K562 (cell line): Measurements from ENCODE around the gene MOCS3. TPM values are rescaled to one million over a fixed set of nuclear protein-coding genes. Genes with fewer than 3 reads are reported as not detected.
A peak's percentile ranks its signal among the peaks of the same experiment; 100 is the strongest.

Experiments used
- ASH1L ChIP-seq: fragments of 450-650 bp; IDR thresholded peaks from 2 replicates; pipeline ENCODE4 v1.6.1; 2018; ENCODE audit warnings: borderline replicate concordance, mild to moderate bottlenecking, low read depth; ENCODE audit not compliant: partially characterized antibody
- CBFB ChIP-seq: sonication (generic); formaldehyde crosslinking; IDR thresholded peaks from 2 replicates; pipeline ENCODE4 v1.4.0; 2020; ENCODE audit warnings: mild to moderate bottlenecking, missing genetic modification reagents
- HIVEP1 ChIP-seq: fragments of 250-450 bp; sonication (Bioruptor Pico); IDR thresholded peaks from 2 replicates; pipeline ENCODE4 v1.4.0; 2020; ENCODE audit warnings: mild to moderate bottlenecking
- ILF3 ChIP-seq: fragments of 450-650 bp; IDR thresholded peaks from 2 replicates; pipeline ENCODE4 v1.6.1; 2018; ENCODE audit warnings: antibody characterized with exemption, mild to moderate bottlenecking, moderate library complexity, borderline replicate concordance
- PCBP1 ChIP-seq: fragments of 200-400 bp; formaldehyde crosslinking; IDR thresholded peaks from 2 replicates; pipeline ENCODE4 v1.6.1; 2018; ENCODE audit warnings: mild to moderate bottlenecking, low read depth, low read length; ENCODE audit not compliant: poor library complexity, severe bottlenecking
- PTBP1 ChIP-seq: fragments of 200-400 bp; formaldehyde crosslinking; IDR thresholded peaks from 2 replicates; pipeline ENCODE4 v1.6.1; 2017; ENCODE audit warnings: low read depth, low read length
- RAD51 ChIP-seq: fragments of 450-650 bp; IDR thresholded peaks from 2 replicates; pipeline ENCODE4 v1.7.1; 2016; ENCODE audit warnings: low read depth, mild to moderate bottlenecking, borderline replicate concordance
- THRAP3 ChIP-seq: fragments of 450-650 bp; IDR thresholded peaks from 2 replicates; pipeline ENCODE4 v1.6.1; 2016; ENCODE audit warnings: mild to moderate bottlenecking, inconsistent platforms, borderline replicate concordance
- ZNF212 ChIP-seq: fragments of 450-650 bp; formaldehyde crosslinking; IDR thresholded peaks from 2 replicates; pipeline ENCODE4 v1.4.0; 2020; ENCODE audit warnings: mild to moderate bottlenecking
- polyA plus RNA-seq, 8 experiments: library from polyadenylated mRNA; depleted of rRNA in 4 of 8; stranded (reverse) in 5 of 8; unstranded in 3 of 8; fragments of >200 nt; fragmentation: Nextera tagmentation in 2 of 8; fragmentation: Illumina TruSeq in 1 of 8; extraction: Ambion mirVana in 2 of 8; extraction: Trizol in 1 of 8; gene quantifications; 2 replicates each; pipeline versions ENCODE4 v1.2.1 to v1.2.3, GENCODE V29; 2011 to 2014; ENCODE audit warnings: inconsistent platforms in 1 of 8, missing spikeins in 1 of 8
- total RNA-seq, 7 experiments: library from RNA; depleted of rRNA in 6 of 7; stranded (reverse); fragments of >200 nt in 6 of 7; fragmentation: Illumina TruSeq in 2 of 7; extraction: Trizol in 2 of 7; gene quantifications; 2 replicates each; pipeline versions ENCODE4 v1.2.1 to v1.2.3, GENCODE V29; 2011 to 2021; ENCODE audit warnings: low replicate concordance in 1 of 7
- TF ChIP-seq, protein P1 (sequence below), 2 experiments: fragments of 450-650 bp in 1 of 2; sonication (generic) in 1 of 2; formaldehyde crosslinking in 1 of 2; IDR thresholded peaks; 2 replicates each; pipeline versions ENCODE4 v1.7.1 to v1.9.0; 2016 to 2022; ENCODE audit warnings: inconsistent platforms in 1 of 2, mild to moderate bottlenecking in 1 of 2, missing genetic modification reagents in 1 of 2
- TF ChIP-seq, protein P2 (sequence below): sonication (generic); formaldehyde crosslinking; IDR thresholded peaks from 2 replicates; pipeline ENCODE4 v1.8.0; 2022; ENCODE audit warnings: mild to moderate bottlenecking, missing genetic modification reagents
- TF ChIP-seq, protein P3 (sequence below): conservative IDR thresholded peaks from 2 replicates; pipeline ENCODE4 v1.6.1; 2011; ENCODE audit warnings: low read depth, mild to moderate bottlenecking, low read length; ENCODE audit not compliant: control insufficient read depth
- TF ChIP-seq, protein P4 (sequence below): fragments of 250-450 bp; sonication (Bioruptor Pico); IDR thresholded peaks from 2 replicates; pipeline ENCODE4 v1.4.0; 2020; ENCODE audit warnings: borderline replicate concordance

The MOCS3 gene
- total and polyA plus RNA-seq, 9 of the 15 experiments (the other 6 are each of a cell fraction or from before 2014, with no cell fraction given) = 0.70 to 6.2 (median 2.9) TPM

DNA sequence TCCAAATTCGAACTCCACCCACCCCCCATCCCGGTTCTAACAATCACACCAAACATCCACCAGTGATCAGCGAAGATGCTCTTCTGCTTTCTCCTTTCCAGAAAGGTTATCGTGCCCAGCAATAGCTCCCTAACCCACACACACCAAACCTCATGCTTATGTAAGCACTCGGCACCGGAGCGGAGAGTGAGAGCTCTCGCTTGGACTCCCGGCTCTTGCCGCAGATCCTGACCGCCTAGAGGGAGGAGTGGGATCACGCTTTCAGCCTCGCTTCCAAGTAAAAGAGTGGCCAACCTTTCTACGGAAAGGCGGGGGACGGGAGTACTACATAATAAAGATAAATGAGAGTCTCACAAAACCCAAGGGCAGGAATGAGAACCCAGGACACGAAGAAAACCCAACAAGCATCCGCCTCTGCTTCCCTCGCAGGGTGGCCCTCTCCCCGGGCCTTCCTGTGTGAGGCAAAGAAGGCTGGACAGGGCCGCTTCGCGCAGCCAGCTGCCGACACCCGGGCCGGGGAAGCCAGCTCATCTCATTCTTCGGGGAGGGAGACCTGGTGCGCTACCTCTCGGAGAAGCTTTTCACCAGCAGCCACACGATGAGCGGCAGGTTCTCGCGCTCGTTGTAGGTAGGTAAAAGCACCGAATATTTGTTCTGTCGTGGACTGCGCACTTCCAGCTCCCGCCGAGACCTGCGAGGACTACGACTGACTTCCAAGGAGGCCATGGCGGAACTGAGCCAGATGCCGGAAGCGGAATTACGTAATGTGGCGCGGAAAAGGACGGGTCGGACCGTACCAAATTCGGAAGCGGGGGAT, 612 bp upstream of the MOCS3 start, which contains the start of gene DPM1 (continued):
- TF ChIP-seq, protein P1, sequence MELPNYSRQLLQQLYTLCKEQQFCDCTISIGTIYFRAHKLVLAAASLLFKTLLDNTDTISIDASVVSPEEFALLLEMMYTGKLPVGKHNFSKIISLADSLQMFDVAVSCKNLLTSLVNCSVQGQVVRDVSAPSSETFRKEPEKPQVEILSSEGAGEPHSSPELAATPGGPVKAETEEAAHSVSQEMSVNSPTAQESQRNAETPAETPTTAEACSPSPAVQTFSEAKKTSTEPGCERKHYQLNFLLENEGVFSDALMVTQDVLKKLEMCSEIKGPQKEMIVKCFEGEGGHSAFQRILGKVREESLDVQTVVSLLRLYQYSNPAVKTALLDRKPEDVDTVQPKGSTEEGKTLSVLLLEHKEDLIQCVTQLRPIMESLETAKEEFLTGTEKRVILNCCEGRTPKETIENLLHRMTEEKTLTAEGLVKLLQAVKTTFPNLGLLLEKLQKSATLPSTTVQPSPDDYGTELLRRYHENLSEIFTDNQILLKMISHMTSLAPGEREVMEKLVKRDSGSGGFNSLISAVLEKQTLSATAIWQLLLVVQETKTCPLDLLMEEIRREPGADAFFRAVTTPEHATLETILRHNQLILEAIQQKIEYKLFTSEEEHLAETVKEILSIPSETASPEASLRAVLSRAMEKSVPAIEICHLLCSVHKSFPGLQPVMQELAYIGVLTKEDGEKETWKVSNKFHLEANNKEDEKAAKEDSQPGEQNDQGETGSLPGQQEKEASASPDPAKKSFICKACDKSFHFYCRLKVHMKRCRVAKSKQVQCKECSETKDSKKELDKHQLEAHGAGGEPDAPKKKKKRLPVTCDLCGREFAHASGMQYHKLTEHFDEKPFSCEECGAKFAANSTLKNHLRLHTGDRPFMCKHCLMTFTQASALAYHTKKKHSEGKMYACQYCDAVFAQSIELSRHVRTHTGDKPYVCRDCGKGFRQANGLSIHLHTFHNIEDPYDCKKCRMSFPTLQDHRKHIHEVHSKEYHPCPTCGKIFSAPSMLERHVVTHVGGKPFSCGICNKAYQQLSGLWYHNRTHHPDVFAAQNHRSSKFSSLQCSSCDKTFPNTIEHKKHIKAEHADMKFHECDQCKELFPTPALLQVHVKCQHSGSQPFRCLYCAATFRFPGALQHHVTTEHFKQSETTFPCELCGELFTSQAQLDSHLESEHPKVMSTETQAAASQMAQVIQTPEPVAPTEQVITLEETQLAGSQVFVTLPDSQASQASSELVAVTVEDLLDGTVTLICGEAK (IDR thresholded peaks at IDR 0.05) = no peak
- TF ChIP-seq, protein P1 (CRISPR knock-in tag; IDR thresholded peaks at IDR 0.05) = 0 out of 2 replicates have a peak, but pooled peaks have one; percentile 31
- TF ChIP-seq, protein P2, sequence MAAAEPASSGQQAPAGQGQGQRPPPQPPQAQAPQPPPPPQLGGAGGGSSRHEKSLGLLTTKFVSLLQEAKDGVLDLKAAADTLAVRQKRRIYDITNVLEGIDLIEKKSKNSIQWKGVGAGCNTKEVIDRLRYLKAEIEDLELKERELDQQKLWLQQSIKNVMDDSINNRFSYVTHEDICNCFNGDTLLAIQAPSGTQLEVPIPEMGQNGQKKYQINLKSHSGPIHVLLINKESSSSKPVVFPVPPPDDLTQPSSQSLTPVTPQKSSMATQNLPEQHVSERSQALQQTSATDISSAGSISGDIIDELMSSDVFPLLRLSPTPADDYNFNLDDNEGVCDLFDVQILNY = no peak
- TF ChIP-seq, protein P3, sequence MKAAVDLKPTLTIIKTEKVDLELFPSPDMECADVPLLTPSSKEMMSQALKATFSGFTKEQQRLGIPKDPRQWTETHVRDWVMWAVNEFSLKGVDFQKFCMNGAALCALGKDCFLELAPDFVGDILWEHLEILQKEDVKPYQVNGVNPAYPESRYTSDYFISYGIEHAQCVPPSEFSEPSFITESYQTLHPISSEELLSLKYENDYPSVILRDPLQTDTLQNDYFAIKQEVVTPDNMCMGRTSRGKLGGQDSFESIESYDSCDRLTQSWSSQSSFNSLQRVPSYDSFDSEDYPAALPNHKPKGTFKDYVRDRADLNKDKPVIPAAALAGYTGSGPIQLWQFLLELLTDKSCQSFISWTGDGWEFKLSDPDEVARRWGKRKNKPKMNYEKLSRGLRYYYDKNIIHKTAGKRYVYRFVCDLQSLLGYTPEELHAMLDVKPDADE = no peak
- TF ChIP-seq THRAP3 (no peak), HIVEP1 (no peak), ZNF212 (CRISPR knock-in tag) (no peak), CBFB (CRISPR knock-in tag) (no peak), PCBP1 (no peak), RAD51 (no peak), ILF3 (no peak), ASH1L (no peak), PTBP1 (no peak)
- TF ChIP-seq, protein P4, sequence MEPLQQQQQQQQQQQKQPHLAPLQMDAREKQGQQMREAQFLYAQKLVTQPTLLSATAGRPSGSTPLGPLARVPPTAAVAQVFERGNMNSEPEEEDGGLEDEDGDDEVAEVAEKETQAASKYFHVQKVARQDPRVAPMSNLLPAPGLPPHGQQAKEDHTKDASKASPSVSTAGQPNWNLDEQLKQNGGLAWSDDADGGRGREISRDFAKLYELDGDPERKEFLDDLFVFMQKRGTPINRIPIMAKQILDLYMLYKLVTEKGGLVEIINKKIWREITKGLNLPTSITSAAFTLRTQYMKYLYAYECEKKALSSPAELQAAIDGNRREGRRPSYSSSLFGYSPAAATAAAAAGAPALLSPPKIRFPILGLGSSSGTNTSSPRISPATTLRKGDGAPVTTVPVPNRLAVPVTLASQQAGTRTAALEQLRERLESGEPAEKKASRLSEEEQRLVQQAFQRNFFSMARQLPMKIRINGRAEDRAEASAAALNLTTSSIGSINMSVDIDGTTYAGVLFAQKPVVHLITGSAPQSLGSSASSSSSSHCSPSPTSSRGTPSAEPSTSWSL (CRISPR knock-in tag) = no peak
